ENCODE data around the gene ZNF200.

ZNF200 gene

DNA sequence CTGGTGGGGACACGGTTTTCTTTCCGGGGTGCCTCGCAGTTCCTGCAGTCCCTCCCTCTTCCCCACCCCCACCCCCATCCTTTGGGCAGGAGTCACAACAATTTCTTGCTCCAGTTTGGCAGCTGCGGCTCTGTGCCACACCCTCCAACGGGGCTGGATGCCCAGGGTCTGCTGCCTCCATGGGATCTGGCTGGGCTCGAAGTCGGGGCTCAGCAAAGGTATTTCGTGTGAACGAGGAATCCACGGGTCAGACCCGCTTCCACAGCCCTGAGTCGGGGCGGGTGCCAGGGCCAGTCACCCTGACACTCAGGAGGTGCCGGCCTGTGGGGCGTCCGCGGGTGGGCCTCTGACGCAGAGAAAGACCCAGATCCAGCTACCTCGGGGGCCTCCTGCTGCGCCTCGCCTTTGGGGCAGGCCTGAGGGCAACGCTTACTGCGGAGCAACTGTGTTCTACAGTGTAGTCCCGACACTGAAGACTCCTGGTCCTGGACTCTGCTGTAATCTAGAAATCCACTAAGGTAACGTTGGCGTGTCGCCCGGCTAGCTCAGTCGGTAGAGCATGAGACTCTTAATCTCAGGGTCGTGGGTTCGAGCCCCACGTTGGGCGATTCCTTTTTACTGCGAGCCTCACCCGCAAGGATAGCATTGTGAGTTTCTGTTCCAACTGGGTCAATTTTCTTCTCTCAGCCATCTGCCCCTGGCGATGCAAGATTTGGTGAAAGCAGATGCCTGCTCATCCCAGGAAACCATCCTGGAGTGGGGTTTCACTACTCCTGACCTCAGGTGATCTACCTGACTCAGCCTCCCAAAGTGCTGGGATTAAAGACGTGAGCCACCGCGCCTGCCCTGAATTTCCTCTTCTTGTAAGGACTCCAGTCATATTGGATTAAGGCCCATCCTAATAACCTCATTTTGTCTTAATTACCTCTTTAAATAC lies 59.5 kb downstream of the ZNF200 start:
- no peak for DNase-seq (ENCODE audit: low read depth)

DNA sequence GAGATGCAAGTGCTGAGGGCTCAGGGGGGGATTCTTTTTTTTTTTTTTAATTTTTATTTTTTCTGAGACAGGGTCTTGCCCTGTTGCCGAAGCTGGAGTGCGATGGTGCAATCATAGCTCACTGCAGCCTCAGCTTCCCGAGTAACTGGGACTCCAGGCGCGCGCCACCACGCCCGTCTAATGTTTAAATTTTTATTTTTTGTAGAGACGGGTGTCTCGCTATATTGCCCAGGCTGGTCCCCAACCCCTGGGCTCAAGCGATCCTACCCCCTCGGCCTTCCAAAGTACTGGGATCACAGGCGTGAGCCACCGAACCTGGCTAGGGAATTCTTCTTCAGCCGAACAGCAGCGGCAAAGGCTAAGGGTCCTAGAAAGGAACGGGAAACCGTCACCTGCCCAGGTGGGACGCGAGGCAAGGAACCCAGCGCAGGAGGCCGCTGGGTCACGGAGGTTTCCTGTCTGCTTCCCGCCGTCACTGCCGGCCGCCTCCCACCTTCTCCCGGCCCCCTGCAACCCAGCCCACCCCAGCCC lies 60.3 kb downstream of the ZNF200 start:
- no peak for DNase-seq (ENCODE audit: low read depth)

DNA sequence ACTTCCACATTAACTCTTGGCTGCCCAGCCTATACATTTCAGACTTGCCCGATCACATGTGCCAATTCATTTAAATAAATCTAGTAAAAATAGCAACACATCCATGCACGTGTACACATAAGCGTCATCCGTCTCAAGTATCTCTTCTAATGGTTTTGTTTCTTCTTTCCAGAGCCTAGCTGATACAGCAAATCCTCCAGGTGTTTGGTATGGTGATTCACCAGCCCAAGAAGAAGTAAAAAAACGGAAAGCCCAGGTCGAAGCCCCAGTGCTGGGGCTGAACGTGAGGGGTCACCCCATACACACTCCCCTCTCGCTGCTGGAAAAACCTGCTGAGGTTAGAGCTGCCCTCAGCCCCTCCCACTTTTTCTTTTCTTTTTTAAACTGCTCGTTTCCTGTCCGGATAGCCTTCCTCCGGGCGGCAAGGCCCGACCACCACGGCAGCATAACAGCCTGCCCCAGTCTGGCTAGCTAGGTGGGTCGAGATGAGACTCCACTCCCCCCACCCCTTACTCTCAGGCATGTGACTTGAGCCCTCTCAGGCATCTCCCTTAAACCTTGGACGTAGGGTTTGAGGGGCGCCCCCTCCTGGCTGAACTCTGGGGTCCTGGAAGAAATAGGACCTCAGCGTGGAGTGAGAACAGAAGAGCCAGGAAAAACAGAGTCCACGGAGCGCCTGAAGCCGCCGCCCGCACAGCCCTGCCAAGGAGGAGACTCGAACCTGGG lies 60.9 kb downstream of the ZNF200 start:
- no peak for DNase-seq (ENCODE audit: low read depth)
